ENCODE measurements around the gene SIRT3.
"Not testable (repeated sequence)": the region's sequence is repeated elsewhere in the genome, so short reads cannot be mapped to it uniquely, and the experiment has no call there.

Gene SIRT3

DNA sequence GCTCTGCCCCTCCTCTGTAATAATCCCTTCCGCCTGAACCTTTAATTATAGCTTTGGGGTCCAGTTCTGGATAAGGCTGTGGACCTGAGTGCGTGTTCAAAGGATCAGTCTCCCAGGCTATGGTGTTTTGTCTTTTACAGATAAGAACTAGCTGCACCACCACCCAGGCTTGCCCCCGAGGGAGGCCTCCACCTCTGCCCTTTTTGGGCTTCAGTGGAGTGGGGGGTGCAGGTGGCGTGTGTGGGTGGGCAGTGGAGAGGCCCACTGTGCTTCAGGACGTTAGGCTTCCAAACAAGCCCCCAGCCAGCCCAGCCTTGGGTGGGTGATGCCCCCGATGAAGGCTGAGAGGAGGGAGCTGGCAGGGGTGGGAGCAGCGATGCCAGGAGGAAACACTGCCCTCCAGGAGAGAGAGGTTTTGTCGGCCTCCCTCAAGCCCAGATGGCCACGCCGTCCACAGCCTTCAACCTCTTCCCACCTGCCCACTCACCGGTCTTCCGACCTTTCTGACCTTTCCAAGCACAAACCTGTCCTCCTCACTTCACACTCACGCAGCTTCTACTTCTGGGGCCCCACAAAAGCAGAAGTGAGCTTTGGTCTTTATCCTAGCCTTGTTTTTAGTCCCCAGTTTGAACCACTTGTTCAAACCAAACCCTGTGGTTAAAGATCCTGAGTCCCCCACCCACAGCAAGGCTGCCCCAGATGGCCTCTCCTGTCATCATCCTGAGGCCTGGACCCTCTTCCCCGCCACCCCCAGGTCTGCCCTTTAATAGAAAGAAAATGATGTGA is 21.0 kb upstream of the SIRT3 start:
- Mint-ChIP-seq H3K4me3 (peak overlapping the region; percentile 14), H3K27ac (peak overlapping the region; percentile 84), H3K27me3 (no peaks in the 10 kb centered on the region), H3K9me3 (peaks cover 15% of the 10 kb centered on the region), H3K36me3 (peaks cover 30% of the 10 kb centered on the region), H3K4me1 (peaks cover 41% of the 10 kb centered on the region)
- ATAC-seq = peak; percentile 91

GRCh38 chr11:255816-256215 is 19.7 kb upstream of the SIRT3 start:
- peaks cover 34% of the 10 kb centered on the region for H3K4me1 Mint-ChIP-seq
- H3K4me3 Mint-ChIP-seq = no peak overlapping the region
- peaks cover 33% of the 10 kb centered on the region for H3K36me3 Mint-ChIP-seq
- no peak for ATAC-seq
- H3K27ac Mint-ChIP-seq = peak overlapping the region; percentile 84
- H3K27me3 Mint-ChIP-seq = no peaks in the 10 kb centered on the region
- H3K9me3 Mint-ChIP-seq = peaks cover 6% of the 10 kb centered on the region

- H3K27ac Mint-ChIP-seq = peak overlapping the region; percentile 84
- no peak for ATAC-seq
- H3K9me3 Mint-ChIP-seq = peaks cover 5% of the 10 kb centered on the region
- H3K4me1 Mint-ChIP-seq = peaks cover 34% of the 10 kb centered on the region
- H3K4me3 Mint-ChIP-seq = no peak overlapping the region
- H3K27me3 Mint-ChIP-seq = no peaks in the 10 kb centered on the region
- peaks cover 35% of the 10 kb centered on the region for H3K36me3 Mint-ChIP-seq
Measured at GRCh38 chr11:255176-255575, 19.0 kb upstream of the SIRT3 start.

- Mint-ChIP-seq H3K4me1 (peaks cover 36% of the 10 kb centered on the region), H3K27me3 (no peaks in the 10 kb centered on the region), H3K4me3 (no peak overlapping the region), H3K36me3 (peaks cover 46% of the 10 kb centered on the region), H3K27ac (peak overlapping the region; percentile 78), H3K9me3 (peaks cover 5% of the 10 kb centered on the region)
- ATAC-seq = no peak
Measured at GRCh38 chr11:253886-254270, 17.7 kb upstream of the SIRT3 start.

- Mint-ChIP-seq H3K9me3 (peaks cover 5% of the 10 kb centered on the region), H3K4me1 (peaks cover 34% of the 10 kb centered on the region), H3K4me3 (no peak overlapping the region), H3K27me3 (no peaks in the 10 kb centered on the region), H3K36me3 (peaks cover 51% of the 10 kb centered on the region), H3K27ac (peak overlapping the region; percentile 78)
- ATAC-seq = no peak
Measured at GRCh38 chr11:253160-253885, 17.2 kb upstream of the SIRT3 start.

- Mint-ChIP-seq H3K4me1 (peaks cover 28% of the 10 kb centered on the region), H3K36me3 (peaks cover 51% of the 10 kb centered on the region), H3K4me3 (no peak overlapping the region), H3K27me3 (no peaks in the 10 kb centered on the region), H3K9me3 (peaks cover 5% of the 10 kb centered on the region), H3K27ac (peak overlapping the region; percentile 78)
- no peak for ATAC-seq
Measured at GRCh38 chr11:252666-253065, 16.5 kb upstream of the SIRT3 start.

- no peak for ATAC-seq
- Mint-ChIP-seq H3K27ac (no peak overlapping the region), H3K27me3 (no peaks in the 10 kb centered on the region), H3K9me3 (peaks cover 5% of the 10 kb centered on the region), H3K4me3 (no peak overlapping the region), H3K36me3 (peaks cover 60% of the 10 kb centered on the region), H3K4me1 (peaks cover 17% of the 10 kb centered on the region)
Measured at GRCh38 chr11:251550-251949, 15.4 kb upstream of the SIRT3 start.

DNA sequence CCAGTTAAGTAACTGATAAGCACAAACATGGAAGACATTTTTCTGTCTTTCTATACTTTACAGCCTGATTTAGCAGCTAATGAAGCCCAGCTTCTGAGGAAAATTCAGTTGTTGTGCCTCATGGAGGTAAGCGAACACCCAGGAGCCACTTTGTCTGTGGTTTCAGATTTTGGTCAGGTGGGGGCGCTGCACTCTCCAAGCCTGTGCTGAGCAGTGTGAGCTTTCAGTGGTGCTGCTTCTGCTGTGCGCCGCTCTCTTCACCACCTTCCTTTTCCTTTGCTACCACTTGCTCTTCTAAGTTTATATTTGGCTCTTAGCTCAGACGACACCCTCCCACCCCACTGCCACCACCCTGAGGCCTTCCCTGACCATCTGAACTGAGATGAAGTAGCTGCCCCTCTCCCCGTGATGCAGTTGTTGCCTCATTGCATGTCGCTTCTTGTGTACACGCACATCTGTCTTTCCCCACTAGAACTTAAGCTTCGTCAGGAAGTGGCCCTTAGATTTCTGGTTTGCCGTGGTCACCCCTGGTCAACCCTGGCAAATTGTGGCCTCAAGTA is 14.7 kb upstream of the SIRT3 start:
- peaks cover 2% of the 10 kb centered on the region for H3K9me3 Mint-ChIP-seq
- ATAC-seq = peak; percentile 86
- H3K27me3 Mint-ChIP-seq = no peaks in the 10 kb centered on the region
- peaks cover 10% of the 10 kb centered on the region for H3K4me1 Mint-ChIP-seq
- H3K27ac Mint-ChIP-seq = no peak overlapping the region
- no peak overlapping the region for H3K4me3 Mint-ChIP-seq
- H3K36me3 Mint-ChIP-seq = peaks cover 67% of the 10 kb centered on the region

- Mint-ChIP-seq H3K27ac (no peak overlapping the region), H3K9me3 (no peaks in the 10 kb centered on the region), H3K4me1 (peaks cover 10% of the 10 kb centered on the region)
Measured at GRCh38 chr11:250274-250673, 14.1 kb upstream of the SIRT3 start.

DNA sequence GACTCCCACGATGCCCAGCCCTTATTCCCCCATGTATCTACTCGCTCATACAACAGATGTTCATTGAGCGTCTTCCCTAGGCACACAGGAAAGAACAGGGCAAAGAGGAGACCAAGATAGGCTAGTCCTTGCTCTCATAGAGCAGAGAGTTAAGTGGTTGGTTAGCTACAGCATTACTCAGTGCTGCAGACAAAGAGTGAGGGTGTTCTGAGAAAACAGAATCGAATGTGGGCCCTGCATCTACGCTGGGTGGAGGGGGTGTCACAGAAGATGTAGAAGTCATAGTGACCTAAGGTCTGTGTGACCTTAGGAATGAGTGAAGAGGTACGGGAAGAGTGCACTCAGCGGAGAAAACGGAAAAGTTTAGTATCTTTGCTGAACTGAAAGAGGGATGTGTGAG is 12.9 kb upstream of the SIRT3 start:
- H3K9me3 Mint-ChIP-seq = no peaks in the 10 kb centered on the region
- peaks cover 75% of the 10 kb centered on the region for H3K36me3 Mint-ChIP-seq
- no peak overlapping the region for H3K27ac Mint-ChIP-seq
- peaks cover 12% of the 10 kb centered on the region for H3K4me1 Mint-ChIP-seq
- no peak overlapping the region for H3K4me3 Mint-ChIP-seq
- no peak for ATAC-seq
- no peaks in the 10 kb centered on the region for H3K27me3 Mint-ChIP-seq

More at GRCh38 chr11:250274-250673, 14.1 kb upstream of the SIRT3 start:
- Mint-ChIP-seq H3K27me3 (no peaks in the 10 kb centered on the region), H3K4me3 (no peak overlapping the region), H3K36me3 (peaks cover 72% of the 10 kb centered on the region)
- no peak for ATAC-seq

- no peak for ATAC-seq
- no peaks in the 10 kb centered on the region for H3K9me3 Mint-ChIP-seq
- H3K27me3 Mint-ChIP-seq = no peaks in the 10 kb centered on the region
- peaks cover 63% of the 10 kb centered on the region for H3K36me3 Mint-ChIP-seq
- H3K27ac Mint-ChIP-seq = no peak overlapping the region
- H3K4me3 Mint-ChIP-seq = no peak overlapping the region
- peaks cover 31% of the 10 kb centered on the region for H3K4me1 Mint-ChIP-seq
Measured at GRCh38 chr11:244376-244775, 8.2 kb upstream of the SIRT3 start.

GRCh38 chr11:241634-242033 is 5.5 kb upstream of the SIRT3 start:
- no peaks in the 10 kb centered on the region for H3K27me3 Mint-ChIP-seq
- H3K4me3 Mint-ChIP-seq = no peak overlapping the region

GRCh38 chr11:240315-240714 is 4.2 kb upstream of the SIRT3 start:
- Mint-ChIP-seq H3K27me3 (no peaks in the 10 kb centered on the region), H3K4me1 (peaks cover 52% of the 10 kb centered on the region), H3K4me3 (no peak overlapping the region), H3K27ac (no peak overlapping the region), H3K9me3 (no peaks in the 10 kb centered on the region), H3K36me3 (peaks cover 32% of the 10 kb centered on the region)
- no peak for ATAC-seq

More at GRCh38 chr11:241634-242033, 5.5 kb upstream of the SIRT3 start:
- no peak for ATAC-seq
- Mint-ChIP-seq H3K27ac (peak overlapping the region; percentile 16), H3K9me3 (no peaks in the 10 kb centered on the region), H3K4me1 (peaks cover 50% of the 10 kb centered on the region), H3K36me3 (peaks cover 44% of the 10 kb centered on the region)

- Mint-ChIP-seq H3K36me3 (peaks cover 26% of the 10 kb centered on the region), H3K4me1 (peaks cover 53% of the 10 kb centered on the region), H3K27ac (peak overlapping the region; percentile 39), H3K4me3 (peak overlapping the region; percentile 27)
- not testable (repeated sequence) for ATAC-seq, H3K9me3 Mint-ChIP-seq, H3K27me3 Mint-ChIP-seq
Measured at GRCh38 chr11:238346-238745, 2.2 kb upstream of the SIRT3 start.

Measured in stimulated activated memory B cell treated with anti-CD40 and anti-IgM and Interleukin-4, amounts not matched to agents 10 μg/mL and 1 μg/mL and 100 μg/mL, for 72 hours (primary cell).